SK-N-SH treated with all-trans-retinoic acid at 6 μM for 48 hours (cell line): ENCODE data around the gene MPDU1.
"Not testable (repeated sequence)": the region's sequence is repeated elsewhere in the genome, so short reads cannot be mapped to it uniquely, and the experiment has no call there.

Source experiments
- ATAC-seq: fragments of 200-7000 bp; cut with Tn5 transposase; 3 replicates; pipeline ENCODE4 v1.9.1; 2020; ENCODE audit warnings: mild to moderate bottlenecking, moderate library complexity
- BACH2 ChIP-seq: fragments of 250-450 bp; sonication (Bioruptor Pico); IDR thresholded peaks from 2 replicates; pipeline ENCODE4 v1.9.0; 2021; ENCODE audit warnings: mild to moderate bottlenecking, borderline replicate concordance
- CSDC2 ChIP-seq: fragments of 250-450 bp; sonication (Bioruptor Pico); IDR thresholded peaks from 2 replicates; pipeline ENCODE4 v1.5.0; 2020; ENCODE audit warnings: mild to moderate bottlenecking, moderate library complexity
- ESRRG ChIP-seq: fragments of 250-450 bp; sonication (Bioruptor Pico); IDR thresholded peaks from 2 replicates; pipeline ENCODE4 v1.6.1; 2021; ENCODE audit warnings: mild to moderate bottlenecking
- GLIS3 ChIP-seq: fragments of 250-450 bp; sonication (Bioruptor Pico); IDR thresholded peaks from 2 replicates; pipeline ENCODE4 v1.5.0; 2020; ENCODE audit warnings: mild to moderate bottlenecking, moderate library complexity
- ISL1 ChIP-seq: fragments of 250-450 bp; sonication (Bioruptor Pico); IDR thresholded peaks from 2 replicates; pipeline ENCODE4 v2.1.2; 2022; ENCODE audit warnings: mild to moderate bottlenecking, moderate library complexity
- TOX ChIP-seq: fragments of 250-450 bp; sonication (Bioruptor Pico); IDR thresholded peaks from 2 replicates; pipeline ENCODE4 v1.8.0; 2021; ENCODE audit warnings: mild to moderate bottlenecking, moderate library complexity, borderline replicate concordance
- ZC3H10 ChIP-seq: fragments of 250-450 bp; sonication (Bioruptor Pico); IDR thresholded peaks from 2 replicates; pipeline ENCODE4 v1.5.1; 2021; ENCODE audit warnings: mild to moderate bottlenecking, moderate library complexity
- ZFP3 ChIP-seq: fragments of 250-450 bp; sonication (Bioruptor Pico); IDR thresholded peaks from 2 replicates; pipeline ENCODE4 v1.5.0; 2020; ENCODE audit warnings: mild to moderate bottlenecking, moderate library complexity
- ZFP30 ChIP-seq: fragments of 450-650 bp; formaldehyde crosslinking; IDR thresholded peaks from 2 replicates; pipeline ENCODE4 v1.5.0; 2022; ENCODE audit warnings: mild to moderate bottlenecking, moderate library complexity
- ZNF70 ChIP-seq: fragments of 450-650 bp; formaldehyde crosslinking; IDR thresholded peaks from 2 replicates; pipeline ENCODE4 v1.5.0; 2020; ENCODE audit warnings: mild to moderate bottlenecking, moderate library complexity
- ZNF8 ChIP-seq: fragments of 450-650 bp; formaldehyde crosslinking; IDR thresholded peaks from 2 replicates; pipeline ENCODE4 v1.5.0; 2020; ENCODE audit warnings: mild to moderate bottlenecking, moderate library complexity
- TF ChIP-seq, protein P1 (sequence below): fragments of 250-450 bp; sonication (Bioruptor Pico); IDR thresholded peaks from 2 replicates; pipeline ENCODE4 v1.8.0; 2021; ENCODE audit warnings: low read depth, mild to moderate bottlenecking, moderate library complexity, borderline replicate concordance
- TF ChIP-seq, protein P2 (sequence below): fragments of 250-450 bp; sonication (Bioruptor Pico); IDR thresholded peaks from 2 replicates; pipeline ENCODE4 v1.5.0; 2020; ENCODE audit warnings: mild to moderate bottlenecking, moderate library complexity
- TF ChIP-seq, protein P3 (sequence below): fragments of 250-450 bp; sonication (Bioruptor Pico); IDR thresholded peaks from 2 replicates; pipeline ENCODE4 v1.5.1; 2020; ENCODE audit warnings: low read depth, mild to moderate bottlenecking, moderate library complexity
- TF ChIP-seq, protein P4 (sequence below): fragments of 250-450 bp; sonication (Bioruptor Pico); IDR thresholded peaks from 2 replicates; pipeline ENCODE4 v1.8.0; 2020; ENCODE audit warnings: mild to moderate bottlenecking, moderate library complexity, borderline replicate concordance

The MPDU1 gene

DNA sequence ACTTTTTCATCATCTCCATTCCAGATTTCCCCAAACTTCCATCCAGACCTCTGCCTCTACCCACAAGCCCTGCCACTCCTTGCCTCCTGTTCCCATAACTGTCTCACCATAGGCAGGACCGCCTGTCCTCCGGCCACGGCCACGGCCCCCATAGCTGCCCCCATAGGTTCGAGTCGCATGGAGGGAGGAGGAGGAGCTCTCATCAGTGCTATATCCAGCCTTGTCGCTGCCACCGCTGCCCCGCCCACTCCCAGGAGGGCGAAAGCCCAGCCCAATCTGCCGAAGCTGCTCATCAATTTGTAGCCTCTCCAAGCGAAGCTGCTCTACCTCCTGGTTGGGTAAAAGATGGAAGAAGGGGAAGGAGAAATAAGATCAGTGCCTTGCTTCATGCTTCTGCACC, 9.6 kb downstream of the MPDU1 start (continued):
- TF ChIP-seq, protein P1, sequence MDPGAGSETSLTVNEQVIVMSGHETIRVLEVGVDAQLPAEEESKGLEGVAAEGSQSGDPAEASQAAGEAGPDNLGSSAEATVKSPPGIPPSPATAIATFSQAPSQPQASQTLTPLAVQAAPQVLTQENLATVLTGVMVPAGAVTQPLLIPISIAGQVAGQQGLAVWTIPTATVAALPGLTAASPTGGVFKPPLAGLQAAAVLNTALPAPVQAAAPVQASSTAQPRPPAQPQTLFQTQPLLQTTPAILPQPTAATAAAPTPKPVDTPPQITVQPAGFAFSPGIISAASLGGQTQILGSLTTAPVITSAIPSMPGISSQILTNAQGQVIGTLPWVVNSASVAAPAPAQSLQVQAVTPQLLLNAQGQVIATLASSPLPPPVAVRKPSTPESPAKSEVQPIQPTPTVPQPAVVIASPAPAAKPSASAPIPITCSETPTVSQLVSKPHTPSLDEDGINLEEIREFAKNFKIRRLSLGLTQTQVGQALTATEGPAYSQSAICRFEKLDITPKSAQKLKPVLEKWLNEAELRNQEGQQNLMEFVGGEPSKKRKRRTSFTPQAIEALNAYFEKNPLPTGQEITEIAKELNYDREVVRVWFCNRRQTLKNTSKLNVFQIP (CRISPR knock-in tag) = no peak
- TF ChIP-seq ZFP30 = no peak
- no peak for TF ChIP-seq ZC3H10
- no peak for TF ChIP-seq GLIS3 (CRISPR knock-in tag)
- TF ChIP-seq, all 23 proteins: peak for 0

DNA sequence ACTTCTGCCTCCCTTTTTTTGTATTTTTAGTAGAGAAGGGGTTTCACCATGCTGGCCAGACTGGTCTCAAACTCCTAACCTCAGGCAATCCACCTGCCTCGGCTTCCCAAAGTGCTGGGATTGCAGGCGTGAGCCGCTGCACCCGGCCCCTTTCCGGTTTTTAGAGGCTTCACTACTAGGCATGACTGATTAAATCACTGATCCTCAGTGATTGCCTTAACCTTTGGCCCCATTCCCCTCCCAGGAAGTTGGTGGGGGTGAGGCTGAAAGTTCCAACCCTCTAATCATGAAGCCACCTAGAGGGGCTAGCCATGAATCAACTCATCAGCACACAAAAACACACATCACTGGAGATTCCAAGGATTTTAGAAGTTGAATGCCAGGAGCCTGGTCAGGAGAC, 13.9 kb downstream of the MPDU1 start:
- ATAC-seq = not testable (repeated sequence)

DNA sequence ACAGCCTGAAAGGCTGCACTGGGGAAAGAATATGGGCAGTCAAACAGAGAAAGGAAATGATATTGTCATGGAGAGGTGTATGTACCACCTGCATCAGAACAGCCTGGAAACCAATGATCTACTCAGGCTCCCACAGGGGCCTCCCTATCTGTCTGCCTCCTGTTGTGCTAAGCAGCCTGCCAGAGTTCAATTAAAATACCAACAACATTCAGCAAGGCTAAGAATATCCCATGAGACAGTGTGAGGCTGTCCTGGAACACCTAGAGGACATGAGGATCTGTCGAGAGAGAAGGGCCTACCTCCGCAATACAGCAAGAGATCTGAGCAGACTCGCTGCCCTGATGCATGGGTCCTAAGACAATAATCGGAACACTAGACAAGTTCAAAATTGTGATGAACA, 22.6 kb downstream of the MPDU1 start:
- ATAC-seq = no peak
- no peak for TF ChIP-seq ZC3H10
- TF ChIP-seq, protein P2, sequence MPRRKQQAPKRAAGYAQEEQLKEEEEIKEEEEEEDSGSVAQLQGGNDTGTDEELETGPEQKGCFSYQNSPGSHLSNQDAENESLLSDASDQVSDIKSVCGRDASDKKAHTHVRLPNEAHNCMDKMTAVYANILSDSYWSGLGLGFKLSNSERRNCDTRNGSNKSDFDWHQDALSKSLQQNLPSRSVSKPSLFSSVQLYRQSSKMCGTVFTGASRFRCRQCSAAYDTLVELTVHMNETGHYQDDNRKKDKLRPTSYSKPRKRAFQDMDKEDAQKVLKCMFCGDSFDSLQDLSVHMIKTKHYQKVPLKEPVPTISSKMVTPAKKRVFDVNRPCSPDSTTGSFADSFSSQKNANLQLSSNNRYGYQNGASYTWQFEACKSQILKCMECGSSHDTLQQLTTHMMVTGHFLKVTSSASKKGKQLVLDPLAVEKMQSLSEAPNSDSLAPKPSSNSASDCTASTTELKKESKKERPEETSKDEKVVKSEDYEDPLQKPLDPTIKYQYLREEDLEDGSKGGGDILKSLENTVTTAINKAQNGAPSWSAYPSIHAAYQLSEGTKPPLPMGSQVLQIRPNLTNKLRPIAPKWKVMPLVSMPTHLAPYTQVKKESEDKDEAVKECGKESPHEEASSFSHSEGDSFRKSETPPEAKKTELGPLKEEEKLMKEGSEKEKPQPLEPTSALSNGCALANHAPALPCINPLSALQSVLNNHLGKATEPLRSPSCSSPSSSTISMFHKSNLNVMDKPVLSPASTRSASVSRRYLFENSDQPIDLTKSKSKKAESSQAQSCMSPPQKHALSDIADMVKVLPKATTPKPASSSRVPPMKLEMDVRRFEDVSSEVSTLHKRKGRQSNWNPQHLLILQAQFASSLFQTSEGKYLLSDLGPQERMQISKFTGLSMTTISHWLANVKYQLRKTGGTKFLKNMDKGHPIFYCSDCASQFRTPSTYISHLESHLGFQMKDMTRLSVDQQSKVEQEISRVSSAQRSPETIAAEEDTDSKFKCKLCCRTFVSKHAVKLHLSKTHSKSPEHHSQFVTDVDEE = no peak
- TF ChIP-seq, protein P1 (CRISPR knock-in tag) = no peak
- TF ChIP-seq ZNF70 (CRISPR knock-in tag) = no peak

DNA sequence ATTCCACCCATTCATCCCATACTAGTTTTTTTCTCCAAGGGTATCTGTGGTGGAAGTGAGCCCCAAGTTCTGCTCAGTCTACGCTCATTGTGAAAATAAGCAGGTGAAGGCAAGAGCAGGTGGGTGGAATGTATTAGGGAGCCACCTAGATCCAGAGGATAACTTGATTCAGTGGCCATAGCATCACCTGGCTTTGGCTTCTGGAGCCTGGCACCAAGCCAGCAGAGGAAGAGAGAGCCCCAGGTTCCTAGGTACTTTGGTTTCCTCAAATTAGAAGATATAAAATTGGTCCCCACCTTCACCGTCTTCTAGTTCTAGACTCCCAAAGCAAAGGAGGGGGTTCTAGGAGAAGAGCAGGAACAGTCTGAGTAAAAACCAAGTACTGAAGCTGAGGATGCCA, 27.0 kb downstream of the MPDU1 start:
- no peak for ATAC-seq

DNA sequence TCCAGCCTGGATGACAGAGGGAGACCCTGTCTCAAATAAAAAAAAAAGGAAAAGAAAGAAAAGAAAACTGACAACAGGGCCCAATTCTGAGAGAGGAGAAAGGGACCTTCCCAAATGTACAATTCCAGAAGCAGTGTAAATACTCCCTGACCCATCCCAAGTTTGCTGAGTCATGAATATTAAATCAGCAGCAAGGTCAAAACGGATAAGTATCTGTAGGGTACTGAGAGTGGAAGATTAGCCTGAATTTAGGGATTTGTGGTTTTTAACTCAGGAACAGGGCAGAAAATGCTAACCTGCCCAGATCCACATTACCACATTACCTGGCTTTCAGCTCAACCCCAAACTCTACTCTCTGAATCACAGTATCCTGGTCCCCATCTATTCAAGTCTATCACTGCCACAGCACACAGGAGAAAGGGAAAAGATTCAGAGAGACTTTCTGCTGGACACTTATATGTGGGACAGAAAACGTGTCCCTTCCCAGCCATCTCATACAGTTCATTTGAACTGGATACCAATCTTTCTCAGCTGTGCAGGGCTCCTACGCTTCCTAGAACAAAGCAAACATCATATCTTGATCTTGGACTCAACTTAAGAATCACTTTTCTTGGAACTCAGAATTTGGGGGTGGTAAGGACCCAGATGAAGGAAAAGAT, 28.1 kb downstream of the MPDU1 start:
- no peak for ATAC-seq
- TF ChIP-seq ZFP30 (no peak), ZFP3 (CRISPR knock-in tag) (no peak), CSDC2 (CRISPR knock-in tag) (no peak), ZC3H10 (no peak), ESRRG (no peak), ZNF8 (CRISPR knock-in tag) (no peak), TOX (CRISPR knock-in tag) (no peak), BACH2 (CRISPR knock-in tag) (no peak), ZNF70 (CRISPR knock-in tag) (no peak), ISL1 (CRISPR knock-in tag) (no peak)
- TF ChIP-seq, protein P3, sequence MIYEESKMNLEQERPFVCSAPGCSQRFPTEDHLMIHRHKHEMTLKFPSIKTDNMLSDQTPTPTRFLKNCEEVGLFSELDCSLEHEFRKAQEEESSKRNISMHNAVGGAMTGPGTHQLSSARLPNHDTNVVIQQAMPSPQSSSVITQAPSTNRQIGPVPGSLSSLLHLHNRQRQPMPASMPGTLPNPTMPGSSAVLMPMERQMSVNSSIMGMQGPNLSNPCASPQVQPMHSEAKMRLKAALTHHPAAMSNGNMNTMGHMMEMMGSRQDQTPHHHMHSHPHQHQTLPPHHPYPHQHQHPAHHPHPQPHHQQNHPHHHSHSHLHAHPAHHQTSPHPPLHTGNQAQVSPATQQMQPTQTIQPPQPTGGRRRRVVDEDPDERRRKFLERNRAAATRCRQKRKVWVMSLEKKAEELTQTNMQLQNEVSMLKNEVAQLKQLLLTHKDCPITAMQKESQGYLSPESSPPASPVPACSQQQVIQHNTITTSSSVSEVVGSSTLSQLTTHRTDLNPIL (CRISPR knock-in tag) = no peak
- TF ChIP-seq, protein P1 (CRISPR knock-in tag) = no peak
- TF ChIP-seq, protein P4, sequence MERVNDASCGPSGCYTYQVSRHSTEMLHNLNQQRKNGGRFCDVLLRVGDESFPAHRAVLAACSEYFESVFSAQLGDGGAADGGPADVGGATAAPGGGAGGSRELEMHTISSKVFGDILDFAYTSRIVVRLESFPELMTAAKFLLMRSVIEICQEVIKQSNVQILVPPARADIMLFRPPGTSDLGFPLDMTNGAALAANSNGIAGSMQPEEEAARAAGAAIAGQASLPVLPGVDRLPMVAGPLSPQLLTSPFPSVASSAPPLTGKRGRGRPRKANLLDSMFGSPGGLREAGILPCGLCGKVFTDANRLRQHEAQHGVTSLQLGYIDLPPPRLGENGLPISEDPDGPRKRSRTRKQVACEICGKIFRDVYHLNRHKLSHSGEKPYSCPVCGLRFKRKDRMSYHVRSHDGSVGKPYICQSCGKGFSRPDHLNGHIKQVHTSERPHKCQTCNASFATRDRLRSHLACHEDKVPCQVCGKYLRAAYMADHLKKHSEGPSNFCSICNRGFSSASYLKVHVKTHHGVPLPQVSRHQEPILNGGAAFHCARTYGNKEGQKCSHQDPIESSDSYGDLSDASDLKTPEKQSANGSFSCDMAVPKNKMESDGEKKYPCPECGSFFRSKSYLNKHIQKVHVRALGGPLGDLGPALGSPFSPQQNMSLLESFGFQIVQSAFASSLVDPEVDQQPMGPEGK (CRISPR knock-in tag) = no peak

More for the DNA sequence above, 27.0 kb downstream of the MPDU1 start:
- TF ChIP-seq, protein P4 (CRISPR knock-in tag) = no peak
- no peak for TF ChIP-seq ZC3H10
- no peak for TF ChIP-seq ESRRG
